Measurements from ENCODE around the gene FOXL3. TPM values are rescaled to one million over a fixed set of nuclear protein-coding genes. Genes with fewer than 3 reads are reported as not detected.
"Not testable (repeated sequence)": the region's sequence is repeated elsewhere in the genome, so short reads cannot be mapped to it uniquely, and the experiment has no call there.

The FOXL3 gene
- total and polyA plus RNA-seq, 2 donors from 2014 or later: not detected

- H3K27ac ChIP-seq (ENCODE audit: low read depth in 2 of 2, low read length in 2 of 2): no peak overlapping the region
- no peak overlapping the region for H3K9ac ChIP-seq (ENCODE audit: low read length in 3 of 3)
- TF ChIP-seq CTCF (IDR thresholded peaks at IDR 0.05; ENCODE audit: borderline replicate concordance, extremely low read depth, insufficient read depth): no peak
- no peaks in the 10 kb centered on the region for H3K27me3 ChIP-seq (ENCODE audit: control insufficient read depth, insufficient read depth, low read length)
- DNase-seq: peak in 2 of 5 donors; percentile 29 to 51
- intact Hi-C loops (cut with DNase I): no loop called here
- H3K36me3 ChIP-seq (ENCODE audit: control insufficient read depth in 2 of 3, insufficient read depth in 3 of 3, low read length in 3 of 3): peaks cover 0 to 38% (median 5%) of the 10 kb centered on the region in 3 donors
- no peak overlapping the region for H3K4me3 ChIP-seq (ENCODE audit: low read length in 3 of 3)
- no peak for FAIRE-seq
- peaks cover 0 to 7% (median 0%) of the 10 kb centered on the region in 3 donors for H3K9me3 ChIP-seq (ENCODE audit: control insufficient read depth in 2 of 3, insufficient read depth in 1 of 3, low read length in 3 of 3)
- H3K4me1 ChIP-seq (ENCODE audit: control insufficient read depth in 2 of 3, insufficient read depth in 2 of 3, low read depth in 1 of 3, low read length in 3 of 3): no peaks in the 10 kb centered on the region
Observed at GRCh38 chr7:262251-262572, 27.8 kb upstream of the FOXL3 start.

DNA sequence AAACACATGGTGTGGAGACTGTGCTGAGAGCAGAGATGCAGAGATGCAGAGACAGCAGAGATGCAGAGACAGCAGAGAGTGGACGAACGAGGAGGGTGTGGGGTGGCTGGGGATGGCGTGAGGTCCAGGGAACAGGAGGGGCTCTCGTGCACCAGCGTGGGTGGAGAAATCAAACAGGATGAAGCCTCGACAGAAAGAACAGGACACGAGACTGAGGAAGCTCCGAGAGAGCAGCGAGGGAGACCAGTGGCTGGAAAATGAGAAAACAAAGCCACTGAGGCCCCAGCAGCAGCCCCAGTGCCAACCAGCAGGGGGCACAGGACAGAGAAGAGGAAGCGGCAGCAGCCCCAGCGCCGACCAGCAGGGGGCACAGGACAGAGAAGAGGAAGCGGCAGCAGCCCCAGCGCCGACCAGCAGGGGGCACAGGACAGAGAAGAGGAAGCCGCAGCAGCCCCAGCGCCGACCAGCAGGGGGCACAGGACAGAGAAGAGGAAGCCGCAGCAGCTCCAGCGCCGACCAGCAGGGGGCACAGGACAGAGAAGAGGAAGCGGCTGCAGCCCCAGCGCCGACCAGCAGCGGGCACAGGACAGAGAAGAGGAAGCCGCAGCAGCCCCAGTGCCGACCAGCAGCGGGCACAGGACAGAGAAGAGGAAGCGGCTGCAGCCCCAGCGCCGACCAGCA, 27.2 kb upstream of the FOXL3 start:
- H3K4me1 ChIP-seq (ENCODE audit: control insufficient read depth in 2 of 3, insufficient read depth in 2 of 3, low read depth in 1 of 3, low read length in 3 of 3); H3K4me3 ChIP-seq (ENCODE audit: low read length in 3 of 3); intact Hi-C loops (cut with DNase I); H3K27ac ChIP-seq (ENCODE audit: low read depth in 2 of 2, low read length in 2 of 2); FAIRE-seq; H3K27me3 ChIP-seq (ENCODE audit: control insufficient read depth, insufficient read depth, low read length); H3K9ac ChIP-seq (ENCODE audit: low read length in 3 of 3); H3K9me3 ChIP-seq (ENCODE audit: control insufficient read depth in 2 of 3, insufficient read depth in 1 of 3, low read length in 3 of 3): not testable (repeated sequence)
- peaks cover 0 to 33% (median 5%) of the 10 kb centered on the region in 3 donors for H3K36me3 ChIP-seq (ENCODE audit: control insufficient read depth in 2 of 3, insufficient read depth in 3 of 3, low read length in 3 of 3)
- peak in 1 of 5 donors; percentile 79 for DNase-seq

DNA sequence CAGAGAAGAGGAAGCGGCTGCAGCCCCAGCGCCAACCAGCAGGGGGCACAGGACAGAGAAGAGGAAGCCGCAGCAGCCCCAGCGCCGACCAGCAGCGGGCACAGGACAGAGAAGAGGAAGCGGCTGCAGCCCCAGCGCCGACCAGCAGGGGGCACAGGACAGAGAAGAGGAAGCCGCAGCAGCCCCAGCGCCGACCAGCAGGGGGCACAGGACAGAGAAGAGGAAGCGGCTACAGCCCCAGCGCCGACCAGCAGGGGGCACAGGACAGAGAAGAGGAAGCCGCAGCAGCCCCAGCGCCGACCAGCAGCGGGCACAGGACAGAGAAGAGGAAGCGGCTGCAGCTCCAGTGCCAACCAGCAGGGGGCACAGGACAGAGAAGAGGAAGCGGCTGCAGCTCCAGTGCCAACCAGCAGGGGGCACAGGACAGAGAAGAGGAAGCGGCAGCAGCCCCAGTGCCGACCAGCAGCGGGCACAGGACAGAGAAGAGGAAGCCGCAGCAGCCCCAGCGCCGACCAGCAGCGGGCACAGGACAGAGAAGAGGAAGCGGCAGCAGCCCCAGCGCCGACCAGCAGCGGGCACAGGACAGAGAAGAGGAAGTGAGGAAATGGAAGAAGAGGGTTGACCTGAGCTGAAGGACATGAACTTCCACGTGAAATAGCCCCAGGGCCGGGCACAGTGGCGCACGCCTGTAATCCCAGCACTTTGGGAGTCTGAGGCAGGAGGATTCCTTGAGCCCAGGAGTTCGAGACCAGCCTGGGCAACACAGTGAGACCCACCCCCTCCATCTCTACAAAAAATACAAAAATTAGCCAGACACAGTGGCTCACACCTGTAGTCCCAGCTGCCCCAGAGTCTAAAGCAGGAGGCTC, 26.3 kb upstream of the FOXL3 start:
- H3K27me3 ChIP-seq (ENCODE audit: control insufficient read depth, insufficient read depth, low read length); H3K4me1 ChIP-seq (ENCODE audit: control insufficient read depth in 2 of 3, insufficient read depth in 2 of 3, low read depth in 1 of 3, low read length in 3 of 3); FAIRE-seq; H3K4me3 ChIP-seq (ENCODE audit: low read length in 3 of 3); intact Hi-C loops (cut with DNase I); H3K9me3 ChIP-seq (ENCODE audit: control insufficient read depth in 2 of 3, insufficient read depth in 1 of 3, low read length in 3 of 3); H3K9ac ChIP-seq (ENCODE audit: low read length in 3 of 3): not testable (repeated sequence)
- H3K27ac ChIP-seq (ENCODE audit: low read depth in 2 of 2, low read length in 2 of 2): peak overlapping the region in 1 of 2 donors; percentile 75
- peak in 2 of 5 donors; percentile 31 to 70 for DNase-seq
- peaks cover 0 to 25% (median 5%) of the 10 kb centered on the region in 3 donors for H3K36me3 ChIP-seq (ENCODE audit: control insufficient read depth in 2 of 3, insufficient read depth in 3 of 3, low read length in 3 of 3)

DNA sequence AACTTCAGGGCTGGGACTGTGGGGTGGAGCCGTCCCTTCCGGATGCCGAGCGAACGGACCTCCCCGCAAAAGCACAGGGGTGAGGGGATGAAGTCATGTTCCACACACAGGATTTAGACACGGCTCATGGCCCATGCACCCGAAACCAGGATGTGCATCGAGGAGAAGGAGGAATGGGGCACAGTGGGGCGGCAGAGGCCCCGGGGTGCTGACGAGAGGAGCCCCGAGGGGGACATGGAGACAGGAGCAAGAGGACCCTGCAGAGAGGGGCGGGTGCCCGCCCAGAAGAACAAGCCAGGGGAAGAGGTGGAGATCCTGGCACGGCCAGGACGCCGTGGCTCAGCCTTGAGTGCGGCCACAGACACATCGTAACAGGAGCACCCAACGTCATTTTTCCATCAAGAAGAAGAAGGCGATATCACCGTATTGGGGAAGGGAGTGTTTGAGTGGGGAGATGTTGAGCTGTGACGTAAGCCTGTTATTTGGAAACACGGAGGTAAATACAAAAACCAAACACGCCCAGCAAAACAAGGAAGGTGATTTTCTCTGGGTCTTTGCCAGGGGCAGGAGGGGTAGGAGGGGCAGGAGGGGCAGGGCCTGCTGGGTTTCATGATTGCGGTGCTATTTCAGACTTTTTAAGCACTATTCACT, 25.3 kb upstream of the FOXL3 start:
- peak overlapping the region; percentile 34 to 75 for H3K27ac ChIP-seq (ENCODE audit: low read depth in 2 of 2, low read length in 2 of 2)
- no peak overlapping the region for H3K9ac ChIP-seq (ENCODE audit: low read length in 3 of 3)
- no peaks in the 10 kb centered on the region for H3K27me3 ChIP-seq (ENCODE audit: control insufficient read depth, insufficient read depth, low read length)
- no peak for TF ChIP-seq CTCF (IDR thresholded peaks at IDR 0.05; ENCODE audit: borderline replicate concordance, extremely low read depth, insufficient read depth)
- no peak overlapping the region for H3K4me3 ChIP-seq (ENCODE audit: low read length in 3 of 3)
- FAIRE-seq (no peak), DNase-seq (peak in 2 of 5 donors; percentile 42 to 88)
- peaks cover 0 to 7% (median 0%) of the 10 kb centered on the region in 3 donors for H3K9me3 ChIP-seq (ENCODE audit: control insufficient read depth in 2 of 3, insufficient read depth in 1 of 3, low read length in 3 of 3)
- peaks cover 0 to 16% (median 3%) of the 10 kb centered on the region in 3 donors for H3K36me3 ChIP-seq (ENCODE audit: control insufficient read depth in 2 of 3, insufficient read depth in 3 of 3, low read length in 3 of 3)
- intact Hi-C loops (cut with DNase I): no loop called here
- H3K4me1 ChIP-seq (ENCODE audit: control insufficient read depth in 2 of 3, insufficient read depth in 2 of 3, low read depth in 1 of 3, low read length in 3 of 3): no peaks in the 10 kb centered on the region

Measured in kidney (tissue), 14 donors.